ENCODE measurements around the gene FAM241A.

DNA sequence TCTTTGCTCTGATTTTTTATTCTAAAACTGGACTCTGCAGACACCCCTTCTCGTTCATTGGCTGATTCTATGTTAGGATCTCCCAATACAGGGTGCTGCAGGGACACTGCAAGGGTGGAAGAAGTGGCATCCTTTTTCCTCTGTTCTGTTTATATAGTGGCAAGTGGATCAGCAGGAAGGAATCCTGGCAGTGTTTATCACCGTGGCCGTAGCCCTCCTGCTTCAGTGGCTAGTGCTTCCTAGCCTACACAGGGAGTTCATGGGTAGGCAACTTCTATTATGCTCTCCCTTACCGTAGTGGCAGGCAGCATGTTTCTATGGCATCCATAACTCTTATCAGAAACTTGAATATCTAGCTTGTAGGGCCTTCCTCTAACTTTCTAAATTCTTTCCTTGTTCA is 79.9 kb downstream of the FAM241A start:
- TF ChIP-seq, protein P1, sequence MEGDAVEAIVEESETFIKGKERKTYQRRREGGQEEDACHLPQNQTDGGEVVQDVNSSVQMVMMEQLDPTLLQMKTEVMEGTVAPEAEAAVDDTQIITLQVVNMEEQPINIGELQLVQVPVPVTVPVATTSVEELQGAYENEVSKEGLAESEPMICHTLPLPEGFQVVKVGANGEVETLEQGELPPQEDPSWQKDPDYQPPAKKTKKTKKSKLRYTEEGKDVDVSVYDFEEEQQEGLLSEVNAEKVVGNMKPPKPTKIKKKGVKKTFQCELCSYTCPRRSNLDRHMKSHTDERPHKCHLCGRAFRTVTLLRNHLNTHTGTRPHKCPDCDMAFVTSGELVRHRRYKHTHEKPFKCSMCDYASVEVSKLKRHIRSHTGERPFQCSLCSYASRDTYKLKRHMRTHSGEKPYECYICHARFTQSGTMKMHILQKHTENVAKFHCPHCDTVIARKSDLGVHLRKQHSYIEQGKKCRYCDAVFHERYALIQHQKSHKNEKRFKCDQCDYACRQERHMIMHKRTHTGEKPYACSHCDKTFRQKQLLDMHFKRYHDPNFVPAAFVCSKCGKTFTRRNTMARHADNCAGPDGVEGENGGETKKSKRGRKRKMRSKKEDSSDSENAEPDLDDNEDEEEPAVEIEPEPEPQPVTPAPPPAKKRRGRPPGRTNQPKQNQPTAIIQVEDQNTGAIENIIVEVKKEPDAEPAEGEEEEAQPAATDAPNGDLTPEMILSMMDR (IDR thresholded peaks at IDR 0.05), result no peak
- TF ChIP-seq POLR2AphosphoS5 (IDR thresholded peaks at IDR 0.05), result no peak

All from upper lobe of left lung (tissue), 4 donors.